HCT116 (cell line): ENCODE results near the gene CAMP.

Source experiments
- CEBPB ChIP-seq: IDR thresholded peaks from 2 replicates; pipeline ENCODE4 v1.6.1; 2012; ENCODE audit warnings: low read depth
- POLR2A ChIP-seq: IDR thresholded peaks from 2 replicates; pipeline ENCODE4 v1.7.0; 2011; ENCODE audit warnings: borderline replicate concordance; ENCODE audit not compliant: insufficient read depth, insufficient read length; ENCODE audit errors: extremely low read depth
- ZNF274 ChIP-seq: fragments of 200-500 bp; sonication (Bioruptor generic); IDR thresholded peaks from 2 replicates; pipeline ENCODE4 v1.6.1; 2014; ENCODE audit warnings: mild to moderate bottlenecking, low read depth, low read length, inconsistent platforms

DNA sequence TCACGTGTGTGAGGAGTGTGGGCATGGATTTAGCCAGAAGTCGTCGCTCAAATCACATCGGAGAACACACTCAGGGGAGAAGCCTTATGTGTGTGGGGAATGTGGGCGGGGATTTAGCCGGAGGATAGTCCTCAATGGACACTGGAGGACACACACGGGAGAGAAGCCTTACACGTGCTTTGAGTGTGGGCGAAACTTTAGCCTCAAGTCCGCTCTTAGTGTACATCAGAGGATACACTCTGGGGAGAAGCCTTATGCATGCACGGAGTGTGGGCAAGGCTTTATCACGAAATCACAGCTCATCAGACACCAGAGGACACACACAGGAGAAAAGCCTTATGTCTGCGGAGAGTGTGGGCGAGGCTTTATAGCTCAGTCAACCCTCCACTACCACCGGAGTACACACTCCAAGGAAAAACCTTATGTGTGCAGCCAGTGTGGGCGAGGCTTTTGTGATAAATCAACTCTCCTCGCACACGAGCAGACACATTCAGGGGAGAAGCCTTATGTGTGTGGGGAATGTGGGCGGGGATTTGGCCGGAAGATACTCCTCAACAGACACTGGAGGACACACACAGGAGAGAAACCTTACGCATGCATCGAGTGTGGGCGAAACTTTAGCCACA, 45.8 kb downstream of the CAMP start:
- no peak for TF ChIP-seq POLR2A
- no peak for TF ChIP-seq ZNF274
- TF ChIP-seq CEBPB = no peak
